ENCODE data around the gene UQCRHL.

Gene UQCRHL

GRCh38 chr1:15796086-15796462 lies 11.4 kb downstream of the UQCRHL start:
- DNase-seq: no peak

GRCh38 chr1:15788624-15789301 lies 18.7 kb downstream of the UQCRHL start:
- no peak for DNase-seq

GRCh38 chr1:15786581-15786980 lies 20.9 kb downstream of the UQCRHL start:
- DNase-seq: no peak

GRCh38 chr1:15785683-15786082 lies 21.8 kb downstream of the UQCRHL start:
- DNase-seq: no peak

- DNase-seq: no peak
Observed at GRCh38 chr1:15777909-15778707, 29.3 kb downstream of the UQCRHL start.

GRCh38 chr1:15775706-15776105 lies 31.7 kb downstream of the UQCRHL start:
- DNase-seq: no peak

GRCh38 chr1:15771836-15772515 lies 35.5 kb downstream of the UQCRHL start:
- no peak for DNase-seq

GRCh38 chr1:15770313-15770962 lies 37.0 kb downstream of the UQCRHL start:
- DNase-seq: no peak

GRCh38 chr1:15768388-15768787 lies 39.1 kb downstream of the UQCRHL start:
- no peak for DNase-seq

GRCh38 chr1:15767941-15768340 lies 39.5 kb downstream of the UQCRHL start:
- no peak for DNase-seq

- DNase-seq: no peak
Observed at GRCh38 chr1:15765495-15766194, 41.8 kb downstream of the UQCRHL start.

- DNase-seq: no peak
Observed at GRCh38 chr1:15764890-15765289, 42.6 kb downstream of the UQCRHL start.

GRCh38 chr1:15764269-15764764 lies 43.1 kb downstream of the UQCRHL start:
- DNase-seq: no peak

- no peak for DNase-seq
Observed at GRCh38 chr1:15762546-15762945, 44.9 kb downstream of the UQCRHL start.

GRCh38 chr1:15761366-15762128 lies 45.9 kb downstream of the UQCRHL start:
- DNase-seq: no peak

- no peak for DNase-seq
Observed at GRCh38 chr1:15760520-15761211, 46.8 kb downstream of the UQCRHL start.

GRCh38 chr1:15758953-15759661 lies 48.3 kb downstream of the UQCRHL start:
- no peak for DNase-seq

- no peak for DNase-seq
Observed at GRCh38 chr1:15758343-15758931, 49.0 kb downstream of the UQCRHL start, which contains the start of gene FBLIM1. Gene FBLIM1 (plus strand): TSS chr1:15758795. CDS start chr1:15764984, 6,189 bp downstream.

- no peak for DNase-seq
Observed at GRCh38 chr1:15757575-15758342, 49.7 kb downstream of the UQCRHL start.

All from CD4-positive, alpha-beta T cell treated with Interleukin-15 for 1 hour (primary cell).